Measurements from ENCODE around the gene GADD45G.

The GADD45G gene

GRCh38 chr9:89625721-89626687 is 21.2 kb downstream of the GADD45G start:
- DNase-seq (ENCODE audit: low spot score), result no peak
- TF ChIP-seq CTCF (IDR thresholded peaks at IDR 0.05; ENCODE audit: borderline replicate concordance, control extremely low read depth, extremely low read depth, insufficient read depth, missing control alignments), result no peak
- in situ Hi-C loops (cut with MboI; ENCODE audit: low sequenced_read_pairs, unreplicated experiment), result no loop called here

- in situ Hi-C loops (cut with MboI; ENCODE audit: low sequenced_read_pairs, unreplicated experiment), result no loop called here
- no peak for DNase-seq (ENCODE audit: low spot score)
- no peak for TF ChIP-seq CTCF (IDR thresholded peaks at IDR 0.05; ENCODE audit: borderline replicate concordance, control extremely low read depth, extremely low read depth, insufficient read depth, missing control alignments)
These were observed 22.0 kb downstream of the GADD45G start for GRCh38 chr9:89626741-89627265.

- in situ Hi-C loops (cut with MboI; ENCODE audit: low sequenced_read_pairs, unreplicated experiment), result no loop called here
- no peak for DNase-seq (ENCODE audit: low spot score)
- TF ChIP-seq CTCF (IDR thresholded peaks at IDR 0.05; ENCODE audit: borderline replicate concordance, control extremely low read depth, extremely low read depth, insufficient read depth, missing control alignments), result no peak
These were observed 23.8 kb downstream of the GADD45G start for GRCh38 chr9:89628601-89629000.

GRCh38 chr9:89629081-89629976 is 24.5 kb downstream of the GADD45G start:
- in situ Hi-C loops (cut with MboI; ENCODE audit: low sequenced_read_pairs, unreplicated experiment), result no loop called here
- TF ChIP-seq CTCF (IDR thresholded peaks at IDR 0.05; ENCODE audit: borderline replicate concordance, control extremely low read depth, extremely low read depth, insufficient read depth, missing control alignments), result no peak
- DNase-seq (ENCODE audit: low spot score), result no peak

GRCh38 chr9:89630508-89630907 is 25.7 kb downstream of the GADD45G start:
- in situ Hi-C loops (cut with MboI; ENCODE audit: low sequenced_read_pairs, unreplicated experiment), result no loop called here
- DNase-seq (ENCODE audit: low spot score), result no peak
- TF ChIP-seq CTCF (IDR thresholded peaks at IDR 0.05; ENCODE audit: borderline replicate concordance, control extremely low read depth, extremely low read depth, insufficient read depth, missing control alignments), result no peak

GRCh38 chr9:89631384-89631783 is 26.6 kb downstream of the GADD45G start:
- in situ Hi-C loops (cut with MboI; ENCODE audit: low sequenced_read_pairs, unreplicated experiment), result no loop called here
- no peak for DNase-seq (ENCODE audit: low spot score)
- TF ChIP-seq CTCF (IDR thresholded peaks at IDR 0.05; ENCODE audit: borderline replicate concordance, control extremely low read depth, extremely low read depth, insufficient read depth, missing control alignments), result no peak

Measured in GM13976 (cell line).